ENCODE data around the gene UBAC2.
A peak's percentile ranks its signal among the peaks of the same experiment; 100 is the strongest.

Gene UBAC2

DNA sequence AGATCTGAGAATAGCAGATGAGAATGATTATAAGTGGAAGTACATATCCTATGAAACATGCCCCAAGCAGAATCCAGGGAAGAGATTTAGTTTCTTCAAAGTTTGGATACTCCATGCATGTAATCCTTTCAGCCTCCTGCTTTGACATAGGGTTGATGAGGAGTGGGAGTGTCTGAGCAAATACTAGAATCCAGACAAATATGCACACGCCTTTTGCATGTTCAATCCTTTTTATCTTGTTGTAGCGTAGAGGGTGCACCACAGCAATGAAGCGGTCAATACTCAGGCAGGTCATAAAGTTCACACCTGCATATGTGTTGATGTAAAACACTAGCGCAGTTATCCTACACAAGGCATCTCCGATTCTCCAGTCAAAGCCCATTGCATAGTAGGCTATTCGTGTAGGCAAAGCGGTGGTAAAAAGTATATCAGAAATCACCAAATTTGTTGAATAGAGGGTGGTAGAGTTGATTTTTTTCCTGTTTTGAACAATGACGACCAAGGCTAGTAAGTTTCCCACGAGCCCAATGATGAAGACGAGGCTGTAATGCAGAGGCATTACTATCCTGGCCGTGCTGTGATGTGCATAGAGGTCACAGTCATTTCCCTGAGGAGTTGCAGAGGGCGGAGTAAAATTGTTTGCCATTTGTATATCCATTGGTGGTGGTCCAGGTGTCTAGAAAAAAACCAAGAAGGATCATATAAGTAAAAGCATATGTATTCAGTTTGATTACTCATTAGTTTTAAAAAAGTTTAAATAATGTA, 95.0 kb downstream of the UBAC2 start:
- no peak for DNase-seq (ENCODE audit: low read depth, low spot score)

DNA sequence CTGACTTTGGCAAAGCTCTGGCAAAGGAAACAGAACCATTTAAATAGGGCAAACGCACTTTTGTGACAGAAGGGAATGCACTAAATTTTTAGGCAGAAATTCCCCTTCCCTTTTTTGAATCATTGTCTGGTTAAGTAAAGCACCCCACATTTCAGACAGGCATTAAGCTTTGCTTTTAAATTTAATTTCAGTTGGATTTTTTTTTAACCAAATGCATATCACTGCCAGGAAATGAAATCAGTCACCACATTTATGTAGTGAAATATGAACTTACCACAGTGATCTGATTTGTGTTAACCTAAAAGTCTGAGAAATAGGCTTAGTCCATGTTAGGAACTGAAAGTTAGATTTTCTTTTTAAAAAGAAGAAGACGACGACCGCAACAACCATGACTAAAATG, 95.7 kb downstream of the UBAC2 start:
- no peak for DNase-seq (ENCODE audit: low read depth, low spot score)

DNA sequence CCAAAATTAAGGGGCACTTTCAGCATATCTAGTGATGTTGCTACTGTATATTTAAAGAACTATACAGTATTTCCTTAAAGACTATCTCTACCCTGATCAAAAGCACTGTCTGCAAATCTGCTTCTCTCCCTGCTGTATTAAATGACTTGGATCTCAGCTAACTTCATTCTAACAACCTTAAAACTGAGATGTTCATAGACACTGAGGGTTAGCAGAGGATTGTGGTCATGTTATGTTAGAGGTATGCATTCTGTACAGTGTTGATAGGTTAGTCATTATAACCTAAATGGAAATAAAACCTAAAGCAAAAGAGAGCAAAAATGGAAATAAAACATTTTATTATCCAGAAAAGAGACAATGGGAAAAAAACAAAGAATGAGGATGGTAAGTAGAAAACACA, 96.7 kb downstream of the UBAC2 start:
- DNase-seq (ENCODE audit: low read depth, low spot score), result no peak

DNA sequence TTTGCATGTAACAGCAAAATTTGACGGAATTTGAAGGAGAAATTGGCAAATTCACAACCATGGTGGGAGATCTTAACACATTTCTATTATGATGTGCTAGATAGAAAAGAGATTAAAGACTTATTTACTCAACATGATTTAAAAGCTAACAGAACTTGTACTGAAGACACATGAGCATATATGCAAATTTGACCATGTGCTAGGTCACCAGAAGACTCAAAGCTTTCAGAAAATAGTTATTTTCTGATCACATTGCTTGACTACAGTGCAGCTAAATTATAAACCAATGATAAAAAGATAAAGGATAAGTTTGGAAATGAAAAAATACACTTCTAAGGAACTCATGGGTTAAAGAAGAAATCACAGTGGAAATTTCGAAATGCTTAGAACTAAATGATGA, 97.4 kb downstream of the UBAC2 start:
- DNase-seq (ENCODE audit: low read depth, low spot score), result no peak

DNA sequence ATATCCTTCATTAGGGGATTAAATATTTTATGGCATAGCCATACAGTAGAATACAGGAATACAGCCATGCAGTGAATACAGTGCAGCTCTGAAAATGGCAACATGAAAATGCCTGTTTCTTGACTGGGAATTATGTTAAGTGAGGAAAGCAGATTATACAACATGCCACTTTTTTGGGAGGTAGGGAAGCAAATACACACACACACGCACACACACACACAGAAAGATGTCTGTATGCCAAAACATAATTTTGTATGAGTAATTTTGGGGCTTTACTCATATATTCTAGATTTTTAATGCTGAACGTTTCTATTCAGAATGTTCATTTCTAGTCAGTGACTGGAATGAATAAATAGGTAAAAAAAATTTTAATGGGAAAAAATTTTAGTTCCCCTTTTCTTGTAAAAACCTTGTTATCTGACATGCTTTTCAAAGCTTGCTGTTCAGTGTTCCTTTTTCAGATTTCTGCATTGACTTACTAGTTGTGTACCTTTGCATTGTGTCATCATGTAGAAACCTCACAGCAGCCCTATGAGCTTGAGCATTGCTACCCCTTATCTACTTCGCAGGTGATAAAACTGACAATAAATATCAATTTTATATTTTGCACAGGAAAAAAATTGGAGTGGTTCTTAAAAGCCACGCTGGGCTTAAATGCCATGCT, 98.7 kb downstream of the UBAC2 start:
- DNase-seq (ENCODE audit: low read depth, low spot score), result no peak

DNA sequence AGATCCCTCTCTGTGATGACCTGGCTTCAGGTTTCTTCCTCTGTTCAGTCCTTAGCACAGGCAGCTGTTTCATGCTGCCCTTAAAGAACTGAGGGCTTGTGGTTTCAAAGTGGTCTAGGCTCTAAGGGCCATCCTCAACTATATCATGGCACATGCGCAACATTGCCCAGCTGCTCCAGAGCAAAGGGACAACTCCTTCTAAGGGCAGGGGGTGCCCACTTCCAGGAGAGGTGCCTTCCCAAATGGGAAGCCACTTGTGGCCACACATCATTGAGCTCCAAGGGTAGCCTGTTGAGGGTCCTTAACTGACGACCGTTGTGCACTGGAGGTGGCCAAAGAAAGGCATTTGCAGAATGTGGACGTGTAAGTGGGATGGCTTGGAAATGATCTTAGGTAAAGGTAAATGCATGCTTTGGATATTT, 99.3 kb downstream of the UBAC2 start:
- no peak for DNase-seq (ENCODE audit: low read depth, low spot score)

DNA sequence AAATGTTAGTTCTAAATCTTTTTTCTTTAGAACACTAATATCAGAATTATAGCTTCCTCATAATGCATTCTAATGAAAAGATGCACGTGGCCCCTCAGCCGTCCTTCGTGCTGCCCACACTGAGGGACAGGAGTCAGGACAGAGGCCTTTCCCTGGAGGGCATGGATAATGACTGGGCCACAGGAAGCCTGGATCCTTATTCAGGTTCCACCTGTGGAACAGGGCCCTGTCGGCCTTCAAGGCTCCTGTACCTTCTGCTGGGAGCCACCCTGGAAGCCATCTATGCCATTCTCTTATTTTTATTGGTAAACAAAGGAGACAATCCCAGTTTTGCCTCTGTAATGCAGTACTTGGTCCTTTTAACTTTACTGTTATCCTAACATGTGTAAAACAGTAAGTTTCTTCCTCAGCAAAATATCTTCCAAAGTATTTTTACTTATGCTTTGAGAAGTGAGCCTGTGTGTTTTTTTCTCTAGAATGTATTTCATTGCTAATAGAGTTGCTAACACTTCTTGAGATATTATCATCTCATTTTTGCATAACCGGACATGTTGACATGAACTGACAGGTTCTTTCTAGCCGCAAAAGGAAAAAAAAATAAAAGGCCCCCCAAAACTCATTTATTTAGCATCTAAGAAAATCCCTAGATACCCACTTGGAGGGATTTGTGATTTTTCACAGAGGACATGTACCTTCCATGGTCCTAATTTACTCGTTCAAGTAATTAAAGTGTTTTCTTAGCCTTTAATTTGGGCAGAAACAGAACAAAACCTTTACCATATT, 100.6 kb downstream of the UBAC2 start:
- DNase-seq (ENCODE audit: low read depth, low spot score), result no peak

DNA sequence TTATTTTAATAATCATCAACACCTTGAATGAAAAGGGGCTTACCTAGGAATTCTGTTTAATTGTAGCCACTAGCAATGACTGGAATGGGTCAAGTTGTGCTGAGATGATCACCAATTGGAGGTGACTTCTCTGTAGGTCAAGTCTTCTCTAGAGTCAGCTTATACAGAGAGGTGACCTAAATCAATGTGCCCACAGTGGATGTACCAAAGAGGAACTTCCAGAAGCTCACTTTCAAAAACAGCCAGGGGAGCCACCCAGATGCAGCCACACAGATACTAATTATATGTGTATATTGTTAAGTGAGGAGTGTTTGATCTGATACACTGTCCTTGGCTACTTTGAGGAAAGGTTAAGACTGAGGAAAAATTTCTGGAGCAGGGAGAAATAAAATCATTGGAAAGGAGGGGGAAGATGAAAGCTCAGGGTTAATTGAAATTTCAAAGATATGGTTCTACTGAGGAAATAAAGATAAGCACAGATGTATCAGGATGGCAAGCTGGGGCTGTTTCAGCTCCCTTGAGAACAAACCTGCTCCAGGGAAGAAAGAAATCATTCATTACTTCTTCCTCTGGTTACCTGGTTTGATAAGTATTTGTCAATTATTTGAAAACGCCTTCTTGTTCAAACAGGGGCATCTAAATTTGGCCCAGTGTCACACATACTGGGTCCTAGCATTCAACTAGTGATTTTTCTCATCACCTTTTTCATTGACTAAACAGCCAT, 101.4 kb downstream of the UBAC2 start:
- DNase-seq (ENCODE audit: low read depth, low spot score), result no peak

DNA sequence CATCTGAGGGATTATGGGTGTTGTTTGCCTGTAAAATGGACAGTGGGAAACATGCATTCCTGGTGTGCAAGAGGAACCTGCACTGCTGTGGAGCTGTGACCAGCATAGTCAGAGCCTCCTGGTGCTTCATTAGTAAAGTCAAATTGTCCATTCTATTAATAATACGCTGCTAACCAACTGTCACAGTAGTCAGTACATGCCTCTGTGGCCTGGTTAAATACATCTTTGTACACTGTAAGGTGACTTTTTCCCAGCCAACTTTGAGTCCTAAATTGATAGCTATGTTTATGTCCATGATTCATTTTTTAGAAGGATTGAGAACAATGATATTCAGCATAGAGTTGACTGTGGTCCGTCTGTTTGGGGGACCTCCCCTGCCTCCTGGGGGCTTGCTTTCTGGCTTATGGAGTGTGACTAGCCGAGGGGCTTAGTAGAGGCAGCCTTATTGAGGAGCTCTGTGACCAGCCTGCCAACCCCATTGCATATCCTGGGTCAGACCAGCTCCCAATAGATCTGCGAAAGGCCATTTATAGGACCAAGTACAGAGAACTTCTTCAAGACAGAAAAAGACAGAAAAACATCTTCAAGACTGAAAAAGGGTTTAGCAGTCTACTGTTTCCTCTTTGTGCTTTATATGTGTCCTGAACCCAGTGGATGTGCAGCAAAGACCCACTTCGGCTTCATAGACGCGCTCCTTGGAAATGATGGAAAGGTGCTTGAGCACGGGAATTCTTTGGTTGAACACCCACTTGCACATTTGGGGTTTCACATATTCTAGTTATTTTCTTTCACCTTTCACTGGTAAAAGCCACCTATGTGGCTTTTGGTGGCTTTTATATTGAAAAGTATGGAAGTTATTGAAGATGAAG, 102.2 kb downstream of the UBAC2 start:
- no peak for DNase-seq (ENCODE audit: low read depth, low spot score)

DNA sequence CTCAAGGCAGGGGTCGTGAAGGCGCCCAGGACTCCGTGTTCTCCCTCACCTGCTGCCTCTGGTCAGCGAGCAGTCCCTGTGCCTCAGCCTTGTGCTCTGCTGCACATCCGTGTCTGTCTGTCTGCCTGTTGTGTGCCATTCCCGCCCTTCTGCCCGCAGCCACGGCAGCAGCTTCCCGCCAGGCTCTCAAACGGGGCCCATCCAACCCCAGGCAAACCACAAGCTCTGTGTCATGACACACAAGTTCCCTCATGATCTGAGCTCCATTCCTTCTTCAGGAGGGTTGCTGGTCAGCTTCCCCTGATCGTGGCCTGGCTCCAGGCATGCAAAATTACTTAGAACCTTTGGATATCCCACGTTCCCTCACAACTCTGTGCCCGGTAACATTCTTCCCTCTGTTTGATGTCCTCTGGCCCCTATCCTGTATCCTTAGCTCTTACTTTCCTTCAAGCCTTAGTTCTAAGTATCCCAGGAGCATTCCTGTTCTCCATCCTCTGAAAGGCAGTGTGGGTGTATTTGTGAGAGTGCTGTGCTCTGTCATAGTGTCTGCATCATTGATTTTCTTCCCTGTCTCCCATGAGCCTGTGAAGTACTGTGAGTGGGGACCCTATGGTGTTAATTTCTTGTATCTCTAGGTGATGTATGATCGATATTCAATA, 103.3 kb downstream of the UBAC2 start:
- no peak for DNase-seq (ENCODE audit: low read depth, low spot score)

DNA sequence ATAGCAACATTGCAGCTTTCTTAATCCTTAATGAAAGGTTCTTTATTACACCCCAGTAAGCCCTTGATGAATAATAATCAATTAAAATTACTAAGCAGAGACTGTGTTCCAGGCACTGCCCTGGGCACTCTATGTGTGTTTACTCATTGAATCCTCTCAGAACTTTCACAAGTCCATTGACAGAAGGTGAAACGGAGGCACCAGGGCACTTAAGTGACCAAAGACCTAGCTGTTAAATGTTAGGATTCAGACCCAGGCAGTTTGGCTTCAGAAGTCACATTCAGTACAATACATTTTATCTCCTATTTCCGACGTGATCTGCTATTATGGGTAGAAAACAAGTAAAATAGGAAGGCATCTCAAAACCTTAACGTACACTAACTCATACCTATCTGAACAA, 103.9 kb downstream of the UBAC2 start:
- no peak for DNase-seq (ENCODE audit: low read depth, low spot score)

DNA sequence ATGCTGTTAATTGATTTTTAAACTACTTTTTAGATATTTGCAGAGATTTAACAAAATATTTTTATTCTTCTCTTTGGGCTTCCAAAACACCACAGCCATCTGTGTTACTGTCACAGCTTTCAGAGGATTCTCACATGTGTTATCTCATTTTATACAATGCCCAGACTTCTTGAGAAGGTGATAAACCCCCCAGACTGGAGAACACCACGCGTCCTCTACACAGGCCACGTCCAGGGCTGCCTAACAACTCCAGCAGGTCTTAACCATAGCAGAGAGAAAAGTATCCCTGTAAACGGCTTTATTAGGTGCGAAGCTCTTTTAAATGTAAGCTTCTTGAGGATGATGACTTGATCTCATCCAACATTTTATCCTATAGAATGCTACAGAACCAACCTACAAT, 104.5 kb downstream of the UBAC2 start:
- DNase-seq (ENCODE audit: low read depth, low spot score), result no peak

DNA sequence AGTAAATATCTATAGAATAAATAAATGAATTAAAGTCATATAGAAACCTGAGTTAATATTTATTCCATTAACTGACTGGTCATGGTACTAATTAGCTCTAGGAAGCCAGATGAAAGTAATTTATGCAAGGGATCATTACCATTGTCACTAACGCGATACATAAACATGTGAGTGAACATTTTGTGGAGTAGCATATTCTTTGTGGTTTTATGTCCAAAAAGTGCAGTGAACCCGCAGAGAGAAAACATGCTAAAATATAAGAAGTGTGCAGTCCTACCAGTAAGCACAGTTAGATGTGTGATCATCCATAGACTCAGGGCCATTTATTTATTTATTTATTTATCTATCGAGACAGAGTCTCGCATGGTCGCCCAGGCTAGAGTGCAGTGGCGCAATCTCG, 104.9 kb downstream of the UBAC2 start:
- no peak for DNase-seq (ENCODE audit: low read depth, low spot score)

DNA sequence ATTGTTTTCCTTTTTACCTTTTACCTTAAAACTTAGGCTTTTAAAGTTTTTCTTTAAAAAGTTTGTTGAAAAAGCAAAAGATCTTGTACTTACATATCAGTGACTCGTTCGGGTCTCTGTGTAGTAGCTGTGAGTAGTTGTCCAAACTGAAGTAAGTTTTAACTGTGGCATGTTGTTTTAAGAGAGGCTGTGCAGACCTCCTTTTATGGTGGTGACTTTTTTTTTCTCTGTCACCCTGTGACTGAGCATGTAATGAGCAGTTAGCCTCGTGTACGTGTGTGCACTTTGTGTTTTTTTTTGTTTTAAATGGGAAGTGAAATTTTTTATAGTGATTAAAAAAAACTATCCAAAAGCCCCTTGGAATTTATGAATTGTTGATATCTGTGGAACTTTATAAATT, 106.6 kb downstream of the UBAC2 start, which contains the start of gene GPR183:
GPR183 (minus strand) TSS at position 153 of the 400 bp plus-strand sequence. CDS start 11,254 bp downstream, outside the sequence.
- DNase-seq (ENCODE audit: low read depth, low spot score), result no peak

DNA sequence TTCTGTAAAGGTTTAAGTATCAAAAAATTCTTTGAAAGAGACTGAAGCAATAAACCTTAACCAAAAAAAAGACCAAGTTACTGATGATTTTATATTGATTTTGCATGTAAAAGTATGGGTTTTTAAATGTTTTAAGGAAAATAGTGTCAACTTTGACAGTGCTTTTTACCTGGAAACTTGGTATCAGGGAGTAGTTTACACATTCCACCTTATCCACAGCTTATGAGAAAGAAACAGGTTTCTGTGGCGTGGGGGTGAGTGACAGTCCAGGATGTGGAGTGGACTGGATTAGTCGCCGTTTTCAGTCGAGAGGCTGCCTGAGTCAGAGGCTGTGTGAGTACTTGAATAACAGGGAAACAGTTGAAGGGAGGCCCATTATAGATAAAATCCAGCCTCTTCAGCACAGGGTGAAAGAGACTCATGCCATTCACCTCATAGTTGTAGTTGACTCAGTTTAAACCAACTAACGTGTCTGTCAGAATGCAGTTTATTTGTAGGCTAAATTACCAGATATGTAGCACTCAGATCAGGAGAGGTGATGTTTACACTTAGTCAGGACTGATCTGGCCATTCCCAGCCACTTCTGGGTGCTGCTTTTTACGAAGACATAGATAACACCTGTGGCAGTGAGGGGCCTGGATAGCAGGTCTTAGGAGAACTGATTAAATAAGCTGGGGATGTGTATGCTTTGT, 107.1 kb downstream of the UBAC2 start:
- DNase-seq (ENCODE audit: low read depth, low spot score), result peak; percentile 42

DNA sequence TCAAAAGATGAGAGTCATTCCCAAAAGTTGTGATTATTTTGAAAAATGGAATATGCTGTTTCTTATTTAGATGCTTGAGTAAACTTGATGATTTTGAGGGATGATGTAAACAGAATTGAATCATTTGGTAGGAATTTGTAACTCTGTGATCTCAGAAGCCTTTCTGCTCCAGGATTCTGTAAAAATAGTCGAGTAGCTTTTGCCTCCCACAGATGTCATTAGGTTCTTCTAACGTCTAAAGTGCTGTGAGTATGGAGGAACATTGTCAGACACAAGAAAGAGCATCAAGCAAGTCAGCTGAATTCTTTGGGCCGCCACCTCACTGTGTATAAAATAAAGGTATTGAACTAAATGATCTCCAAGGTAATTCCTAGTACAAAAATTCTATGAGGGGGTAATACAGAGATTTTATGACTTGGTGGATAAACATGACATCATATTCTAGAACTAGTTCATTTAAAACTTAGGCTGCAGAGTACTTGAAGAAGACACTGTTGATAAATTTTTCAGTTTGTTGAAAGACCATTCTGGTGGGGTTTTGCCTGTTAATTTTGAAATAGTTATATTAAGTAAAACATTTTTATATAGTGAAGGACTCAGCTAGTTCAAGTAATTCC, 107.9 kb downstream of the UBAC2 start:
- no peak for DNase-seq (ENCODE audit: low read depth, low spot score)

DNA sequence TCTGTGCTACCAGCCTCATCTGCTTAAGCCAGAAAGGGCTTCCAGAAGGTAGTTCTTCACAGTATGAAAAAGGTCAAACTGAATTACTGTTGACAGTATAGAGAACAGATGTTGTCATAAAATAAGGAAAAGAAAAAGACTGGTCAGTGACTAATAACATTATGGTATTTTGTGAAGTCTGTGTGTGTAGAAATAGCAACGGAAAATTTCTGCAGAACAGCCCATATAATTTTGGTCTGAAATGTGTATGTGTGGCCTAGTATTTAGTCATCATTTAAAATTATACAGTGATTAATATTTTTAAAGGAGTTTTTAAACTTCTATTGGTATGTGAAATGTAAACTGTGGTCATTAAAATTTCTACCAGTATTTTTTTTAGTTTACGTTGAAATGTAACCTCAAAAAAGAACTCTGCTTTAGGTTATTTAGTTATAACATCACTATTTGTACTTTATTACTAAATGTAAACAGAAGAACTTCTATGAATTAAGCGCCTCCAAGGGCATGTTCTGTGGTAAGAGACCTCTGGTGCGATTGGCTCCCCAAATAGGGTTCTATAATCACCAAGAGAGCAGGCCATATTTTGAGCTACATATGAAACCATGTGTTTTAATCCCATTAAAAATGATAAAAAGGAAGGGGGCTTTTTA, 109.9 kb downstream of the UBAC2 start:
- no peak for DNase-seq (ENCODE audit: low read depth, low spot score)

DNA sequence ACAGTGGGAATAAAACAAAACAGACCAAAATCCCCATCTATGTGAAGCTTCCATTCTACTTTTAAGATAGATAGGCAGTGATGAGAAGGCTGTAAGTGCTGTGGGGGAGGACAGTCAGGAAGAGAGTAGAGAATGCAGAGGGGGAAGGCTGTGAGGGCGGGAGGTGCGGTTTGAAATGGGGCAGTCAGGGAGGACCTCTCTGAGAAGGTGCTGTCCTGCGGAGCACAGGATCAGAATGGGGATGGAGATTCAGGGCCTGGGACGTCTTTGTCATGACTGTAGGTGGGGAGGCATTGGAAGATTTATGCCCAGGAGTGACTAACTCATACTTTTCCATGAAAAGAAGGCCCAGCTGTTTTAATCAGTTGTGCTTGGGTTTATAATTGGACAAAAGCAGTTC, 110.5 kb downstream of the UBAC2 start:
- no peak for DNase-seq (ENCODE audit: low read depth, low spot score)

Data from activated CD4-positive, CD25-positive, alpha-beta regulatory T cell treated with anti-CD3 and anti-CD28 coated beads, Interleukin-2, amount 50 U/mL, for 16 hours (primary cell).